ENCODE results near the gene UBE2L5.

Gene UBE2L5

DNA sequence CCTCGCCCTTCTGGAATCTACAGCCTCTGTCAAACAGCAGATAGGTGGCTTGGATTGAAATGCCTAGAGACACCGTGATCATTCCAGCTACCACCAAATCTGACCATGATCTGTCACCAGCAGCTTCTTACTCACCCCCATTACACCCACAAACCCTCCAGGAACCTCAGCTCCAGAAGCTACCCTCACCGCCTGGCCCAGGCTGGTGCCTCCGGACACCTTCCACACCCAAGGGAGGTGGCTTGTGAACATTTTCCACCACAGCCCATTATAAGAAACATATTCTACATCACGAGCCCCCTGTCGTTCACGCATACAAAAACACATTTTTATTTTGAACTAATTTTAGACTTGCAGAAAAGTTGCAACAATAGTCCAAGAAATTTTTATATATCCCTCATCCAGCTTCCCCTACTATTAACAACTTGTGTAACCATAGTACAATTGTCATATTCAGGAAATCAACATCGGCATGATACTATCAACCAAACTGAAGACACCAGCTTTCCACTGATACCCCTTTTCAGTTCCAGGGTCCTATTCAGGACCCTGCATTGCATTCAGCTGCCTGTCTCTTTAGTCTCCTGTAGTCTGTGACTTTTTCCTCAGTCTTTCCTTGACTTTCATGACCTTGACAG is 15.4 kb upstream of the UBE2L5 start:
- DNase-seq = no peak

DNA sequence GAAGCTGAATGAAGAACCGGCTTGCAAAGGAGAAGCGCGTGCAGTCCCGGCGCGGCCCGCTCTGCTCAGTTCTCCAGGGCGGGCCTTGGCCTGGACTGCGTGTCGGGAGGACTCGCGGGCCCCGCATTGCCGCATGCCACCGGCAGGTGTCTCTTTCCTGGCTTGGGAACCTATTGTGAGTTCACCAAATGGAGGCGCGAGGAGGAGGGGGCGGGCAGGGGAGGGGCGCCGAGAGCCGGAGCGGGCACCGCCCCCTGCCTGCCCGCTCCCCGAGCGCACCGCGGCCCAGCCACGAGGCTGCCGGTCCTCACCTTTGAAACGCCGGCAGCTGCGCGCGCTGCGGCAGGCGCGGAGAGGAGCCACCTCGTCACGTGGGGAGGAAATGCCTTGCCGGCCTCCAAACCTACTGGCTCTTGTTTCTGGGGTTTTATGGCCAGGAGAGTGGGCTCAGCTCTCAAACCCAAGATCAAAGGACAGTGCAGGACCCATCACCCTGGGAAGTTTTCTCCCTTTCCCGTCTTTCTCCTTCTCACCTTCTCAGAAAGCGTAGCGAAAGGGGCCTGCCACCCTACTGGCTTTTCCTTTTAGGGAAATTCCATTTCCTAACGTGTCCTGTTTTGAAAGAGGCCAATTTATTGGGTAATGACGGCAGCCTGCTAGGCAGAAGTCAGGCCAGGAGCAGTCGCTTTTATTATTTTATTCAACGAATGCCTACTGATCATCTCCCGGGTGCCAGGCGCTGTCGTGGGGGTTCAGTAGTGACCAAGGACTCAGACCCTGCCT is 13.8 kb upstream of the UBE2L5 start:
- peak; percentile 95 for DNase-seq

- DNase-seq = no peak
Observed at GRCh38 chr13:30409886-30410704, 12.2 kb upstream of the UBE2L5 start.

DNA sequence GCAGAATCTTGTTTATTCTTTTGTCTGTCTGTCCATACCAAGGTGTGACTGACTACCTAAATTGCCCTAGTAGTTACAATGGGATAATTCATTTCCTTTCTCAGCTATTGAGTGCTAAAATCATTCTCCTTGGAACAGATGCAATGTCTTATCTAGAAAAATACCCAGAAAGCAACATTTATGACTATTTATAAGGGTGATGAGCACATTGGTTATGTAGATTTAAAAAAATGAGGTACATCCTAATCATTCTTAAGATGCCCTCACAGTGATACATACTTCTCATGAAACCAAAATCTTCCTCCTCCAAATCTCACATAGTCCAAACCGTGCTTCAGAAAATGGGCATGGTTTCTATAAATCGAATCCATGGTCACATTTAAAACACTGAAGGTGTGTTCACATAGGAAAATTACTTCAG is 11.6 kb upstream of the UBE2L5 start:
- DNase-seq = no peak

- DNase-seq = no peak
Observed at GRCh38 chr13:30412346-30412745, 9.9 kb upstream of the UBE2L5 start.

DNA sequence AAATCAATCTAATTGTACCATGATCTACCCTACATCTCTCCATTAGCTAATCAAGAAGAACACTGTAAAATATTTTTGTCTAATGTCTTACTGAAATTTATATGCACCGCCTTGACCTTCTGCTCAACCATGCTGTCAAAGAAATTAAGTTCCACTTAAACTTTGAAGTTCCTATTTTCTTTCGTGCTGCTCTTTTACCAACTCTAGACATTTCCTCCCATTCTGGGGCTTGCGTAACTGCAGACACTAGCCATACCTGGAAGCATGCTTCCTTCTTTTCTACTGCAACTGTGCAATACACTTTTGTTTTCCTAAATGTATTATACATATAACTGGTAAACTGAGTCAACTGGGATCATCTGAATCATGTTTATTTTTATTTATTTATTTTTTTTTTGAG is 8.5 kb upstream of the UBE2L5 start:
- DNase-seq = no peak

DNA sequence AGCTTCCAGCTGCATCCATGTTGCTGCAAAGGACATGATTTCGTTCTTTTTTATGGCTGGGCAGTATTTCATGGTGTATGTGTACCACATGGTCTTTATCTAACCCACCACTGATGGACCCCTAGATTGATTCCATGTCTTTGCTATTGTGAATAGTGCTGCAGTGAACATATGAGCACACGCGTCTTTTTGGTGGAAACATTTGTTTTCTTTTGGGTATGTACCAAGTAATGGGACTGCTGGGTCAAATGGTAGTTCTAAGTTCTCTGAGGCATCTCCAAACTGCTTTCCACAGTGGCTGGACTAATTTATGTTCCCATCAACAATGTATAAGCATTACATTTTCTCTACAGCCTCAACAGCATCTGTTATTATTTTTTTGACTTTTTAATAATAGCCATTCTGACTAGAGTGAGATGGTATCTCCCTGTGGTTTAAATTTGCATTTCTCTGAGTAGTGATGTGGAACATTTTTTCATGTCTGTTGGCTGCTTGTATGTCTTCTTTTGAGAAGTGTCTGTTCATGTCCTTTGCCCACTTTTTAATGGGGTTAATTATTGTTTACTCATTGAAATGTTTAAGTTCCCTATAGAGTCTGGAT is 6.8 kb upstream of the UBE2L5 start:
- DNase-seq = no peak

DNA sequence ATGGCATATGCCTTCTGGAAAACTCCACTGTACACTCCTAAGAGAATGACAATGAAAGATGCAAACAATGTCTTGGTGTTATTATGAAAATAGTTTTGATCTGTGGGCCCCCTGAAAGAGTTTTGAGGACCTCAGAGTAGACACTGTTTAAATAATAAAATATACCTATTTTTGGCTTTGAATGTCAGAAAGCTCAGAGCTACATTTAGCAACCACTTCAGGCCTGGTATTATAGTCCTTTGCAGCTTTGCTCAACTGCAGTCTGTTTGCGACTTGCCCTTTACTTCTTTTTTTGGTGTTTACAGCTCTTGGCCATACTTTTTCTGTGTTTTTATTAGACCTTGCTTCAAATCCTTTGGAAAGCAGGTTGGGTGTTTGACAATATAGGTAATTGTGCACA is 5.8 kb upstream of the UBE2L5 start:
- no peak for DNase-seq

GRCh38 chr13:30418075-30418716 is 4.1 kb upstream of the UBE2L5 start:
- no peak for DNase-seq

DNA sequence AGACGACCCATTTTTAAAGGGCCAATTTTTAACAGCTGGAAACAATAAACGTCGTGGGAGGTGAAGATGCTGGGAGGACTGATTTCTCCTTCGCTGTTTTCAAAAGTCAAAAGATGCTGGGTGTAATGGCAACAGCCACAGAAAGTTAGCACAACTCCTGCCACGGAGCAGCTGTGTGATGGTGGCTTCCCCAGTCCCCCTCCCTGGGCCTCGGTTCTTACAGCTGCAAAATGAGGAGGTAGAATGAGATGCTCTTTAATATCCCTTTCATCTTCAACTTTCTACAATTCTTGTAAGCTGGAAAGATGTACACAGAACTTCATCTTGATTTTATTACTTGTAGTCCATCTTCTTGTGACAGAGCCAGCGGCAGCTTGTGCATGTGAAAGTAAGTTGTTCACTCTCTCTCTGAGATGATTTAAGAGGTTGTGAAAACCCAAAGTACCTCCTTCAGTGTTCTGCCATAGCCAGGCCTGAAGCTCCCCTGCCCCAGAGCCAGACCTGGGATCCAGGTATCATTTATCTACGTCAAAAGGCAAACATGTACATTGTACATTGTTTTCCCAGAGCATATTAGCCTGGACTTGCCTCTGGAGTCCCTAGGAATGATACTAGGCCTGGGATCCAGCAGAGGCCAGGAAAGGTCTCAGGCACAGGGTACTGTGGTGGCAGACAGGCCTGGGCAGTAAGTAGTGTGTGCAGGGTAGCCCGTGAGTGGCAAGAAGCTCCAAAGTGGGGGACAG is 3.4 kb upstream of the UBE2L5 start:
- DNase-seq = no peak

DNA sequence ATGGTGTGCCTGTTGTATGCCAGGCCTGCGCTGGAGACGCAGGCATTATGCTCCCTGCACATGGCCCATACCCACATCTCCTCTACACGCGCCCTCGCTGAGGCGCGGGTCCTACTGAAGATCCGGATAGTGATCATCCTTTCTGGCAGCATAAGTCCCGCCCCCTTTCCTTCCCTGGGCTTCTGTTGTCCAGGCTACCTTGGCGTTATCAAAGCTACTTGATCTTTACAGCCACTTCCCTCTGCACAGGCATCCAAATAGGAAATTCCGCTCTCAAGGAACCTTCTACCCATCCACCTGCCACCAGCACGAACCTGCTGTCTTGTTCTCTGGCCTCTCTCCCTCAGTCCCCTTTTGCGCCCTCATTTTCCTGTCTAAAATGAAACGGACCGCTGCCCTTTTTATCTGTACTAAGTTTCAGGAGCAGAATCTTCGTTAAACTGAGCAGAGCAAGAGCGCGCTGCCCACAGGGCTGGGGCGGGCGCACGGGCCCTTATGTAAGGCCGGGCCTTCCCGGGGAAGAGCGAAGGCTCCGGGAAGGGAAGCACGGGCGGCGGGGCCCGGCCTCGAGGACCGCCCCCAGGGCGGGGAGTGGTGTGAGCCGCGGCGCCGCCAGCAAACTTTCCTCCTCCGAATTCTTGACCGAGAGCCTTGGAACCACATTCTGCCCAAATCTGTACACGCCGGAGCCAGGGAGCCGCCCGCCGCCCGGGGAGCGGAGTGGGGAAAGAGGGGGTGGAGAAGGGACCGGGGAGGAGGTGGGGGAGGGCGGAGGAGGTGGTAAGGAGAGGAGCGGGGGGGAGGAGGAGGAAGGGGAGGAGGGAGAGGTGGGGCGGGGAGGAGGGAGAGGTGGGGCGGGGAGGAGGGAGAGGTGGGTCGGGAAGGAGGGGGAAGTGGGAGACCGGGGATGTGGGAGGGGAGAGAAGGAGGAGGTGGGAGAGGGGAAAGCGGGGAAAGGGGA is 920 bp upstream of the UBE2L5 start:
- peak; percentile 40 for DNase-seq

DNA sequence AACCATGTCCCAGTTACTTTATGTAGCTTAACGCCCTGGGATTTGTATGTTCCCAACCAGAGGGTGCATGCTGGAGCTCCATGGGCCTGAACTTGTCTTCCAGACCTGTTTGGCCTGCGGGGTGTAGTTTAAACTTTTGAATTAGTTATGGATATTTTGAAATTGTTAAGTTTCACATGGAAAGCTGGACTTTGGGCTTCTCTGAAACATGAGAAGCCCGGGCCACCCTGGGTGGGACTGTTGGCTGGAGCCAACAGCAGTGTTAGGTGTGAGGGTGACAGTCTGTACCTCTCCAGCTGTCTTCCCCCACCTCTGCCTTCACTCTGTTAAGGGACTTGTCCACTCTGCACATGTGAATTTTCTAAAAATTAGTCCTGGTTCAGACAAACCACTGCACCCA is 1.6 kb downstream of the UBE2L5 start:
- DNase-seq = no peak

- no peak for DNase-seq
Observed at GRCh38 chr13:30429235-30429634, 6.9 kb downstream of the UBE2L5 start.

GRCh38 chr13:30429721-30430694 is 7.7 kb downstream of the UBE2L5 start:
- no peak for DNase-seq

DNA sequence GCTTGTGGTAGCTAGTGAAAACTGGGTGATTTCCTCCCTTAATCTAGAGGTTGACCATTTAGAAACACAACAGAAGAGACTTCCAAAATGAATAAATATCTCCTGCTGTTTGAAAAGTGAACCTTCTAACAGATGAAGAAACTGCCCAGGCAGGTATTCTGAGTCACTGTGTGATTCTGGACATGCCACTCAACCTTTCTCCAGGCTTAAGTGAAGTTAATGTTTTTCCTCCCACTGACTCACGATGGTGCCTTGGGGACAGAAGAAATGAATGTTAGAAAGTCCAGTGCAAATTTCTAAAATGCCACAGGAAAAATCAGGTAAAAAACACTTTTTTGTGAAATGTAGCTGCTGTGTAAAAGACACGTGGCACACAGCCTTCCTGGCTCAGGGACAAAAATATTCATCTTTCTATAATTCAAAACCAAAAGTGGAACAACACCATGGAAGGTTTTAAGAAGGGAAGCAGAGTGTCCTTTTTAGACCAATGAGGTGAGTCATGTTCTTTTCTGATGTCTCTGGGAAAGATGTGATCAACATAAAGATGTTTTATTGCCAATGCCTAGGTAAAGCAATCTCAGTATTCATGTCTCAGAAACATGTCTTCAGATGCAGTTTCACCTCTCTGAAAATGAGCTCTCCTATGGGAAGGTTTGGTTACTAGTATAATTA is 9.1 kb downstream of the UBE2L5 start:
- no peak for DNase-seq

- DNase-seq = no peak
Observed at GRCh38 chr13:30435911-30436451, 13.7 kb downstream of the UBE2L5 start.

DNA sequence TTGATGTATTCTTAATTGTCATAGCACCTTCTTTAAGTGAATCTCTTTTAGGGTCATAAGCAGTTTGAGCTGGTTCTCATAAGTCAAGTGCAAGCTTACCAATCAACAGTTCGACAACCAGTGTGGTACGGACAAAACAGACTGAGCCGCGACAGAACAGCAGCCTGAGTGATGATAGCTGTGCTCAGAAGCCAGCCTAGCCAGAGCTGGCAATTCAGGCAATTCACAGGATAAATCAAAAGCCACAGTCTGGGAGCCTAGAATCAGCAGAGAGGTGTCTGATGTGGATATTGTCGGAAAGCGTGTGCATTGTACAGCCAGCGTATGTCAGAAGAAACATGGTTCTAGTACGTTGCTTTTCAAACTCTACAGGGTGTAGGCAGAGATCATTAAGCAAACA is 14.9 kb downstream of the UBE2L5 start:
- DNase-seq = no peak

- no peak for DNase-seq
Observed at GRCh38 chr13:30438286-30438685, 16.0 kb downstream of the UBE2L5 start.
